Skeletal muscle cell (primary cell): ENCODE data around the gene ZDHHC14.
"Not testable (repeated sequence)": the region's sequence is repeated elsewhere in the genome, so short reads cannot be mapped to it uniquely, and the experiment has no call there.

Experiments used
- DNase-seq: peaks from one replicate; pipeline ENCODE4 v3.0.0-alpha.2; 2010; ENCODE audit warnings: low read depth
- H3K4me3 ChIP-seq: 2 replicates; pipeline ENCODE4 v1.5.1; 2011; ENCODE audit warnings: low read depth, mild to moderate bottlenecking, control low read depth, low read length, moderate library complexity

The ZDHHC14 gene

DNA sequence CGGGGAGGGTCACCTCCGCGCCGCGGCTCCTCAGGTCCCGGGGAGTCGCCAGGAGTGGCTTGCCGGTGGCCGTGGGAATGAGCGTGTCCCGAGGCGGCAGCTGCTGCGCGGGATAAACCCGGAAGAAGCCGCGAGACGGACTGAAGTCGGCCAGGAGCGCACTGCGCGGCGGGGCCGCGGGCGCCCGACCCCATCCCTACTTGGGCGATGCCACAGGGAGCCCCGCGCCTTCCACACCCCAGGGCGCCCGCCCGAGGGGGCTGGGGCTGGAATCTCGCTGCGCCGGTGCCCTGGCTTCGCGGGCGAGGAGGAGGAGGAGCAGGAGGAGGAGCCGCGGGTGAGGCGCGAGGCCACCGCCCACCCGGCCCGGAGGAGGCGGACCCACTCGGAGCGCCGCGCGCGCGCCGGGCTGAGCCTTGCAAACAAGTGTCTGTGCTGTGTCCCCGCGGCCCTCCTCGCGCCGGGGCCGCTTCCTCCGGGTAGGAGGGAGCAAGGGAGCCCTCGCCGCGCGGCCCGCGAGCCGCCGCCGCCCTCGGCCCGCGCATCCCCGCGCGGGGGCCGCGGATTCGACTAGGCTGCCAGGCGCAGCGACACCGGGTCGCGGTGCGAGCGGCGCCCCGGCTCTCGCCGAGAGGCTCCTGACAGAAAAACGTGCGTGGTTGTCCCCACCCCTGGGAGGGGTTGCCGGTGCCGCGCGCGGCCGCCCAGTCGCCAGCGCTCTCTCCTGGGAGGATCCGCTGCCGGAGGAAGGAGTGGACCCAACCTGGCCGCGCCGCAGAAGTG is at the start of gene ZDHHC14:
Gene ZDHHC14, plus strand, starts transcription at position 412 of the 783 bp plus-strand sequence.
- DNase-seq = peak; percentile 41
- peak within 1 kb of the TSS; percentile 93 for H3K4me3 ChIP-seq

DNA sequence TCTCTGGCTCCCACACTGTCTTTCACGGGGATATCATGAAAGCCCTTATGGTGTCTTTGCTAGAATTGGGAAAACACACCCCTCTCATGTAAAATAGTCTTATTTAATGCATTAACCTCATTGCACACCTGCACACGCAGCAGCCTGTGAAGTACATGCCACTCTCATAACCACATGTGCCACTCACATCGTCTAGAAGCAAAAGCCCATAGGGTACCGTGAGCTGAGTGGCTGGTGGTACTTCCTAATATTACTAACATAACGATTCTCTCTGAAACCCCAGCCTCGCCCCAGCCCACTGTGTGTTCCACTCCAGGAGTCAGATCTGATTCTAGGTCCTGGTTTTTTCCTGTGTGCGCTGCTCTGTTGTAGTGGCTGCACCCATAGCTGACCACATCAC is 48.2 kb upstream of the ZDHHC14 start:
- no peak for DNase-seq
- H3K4me3 ChIP-seq = no peak overlapping the region

DNA sequence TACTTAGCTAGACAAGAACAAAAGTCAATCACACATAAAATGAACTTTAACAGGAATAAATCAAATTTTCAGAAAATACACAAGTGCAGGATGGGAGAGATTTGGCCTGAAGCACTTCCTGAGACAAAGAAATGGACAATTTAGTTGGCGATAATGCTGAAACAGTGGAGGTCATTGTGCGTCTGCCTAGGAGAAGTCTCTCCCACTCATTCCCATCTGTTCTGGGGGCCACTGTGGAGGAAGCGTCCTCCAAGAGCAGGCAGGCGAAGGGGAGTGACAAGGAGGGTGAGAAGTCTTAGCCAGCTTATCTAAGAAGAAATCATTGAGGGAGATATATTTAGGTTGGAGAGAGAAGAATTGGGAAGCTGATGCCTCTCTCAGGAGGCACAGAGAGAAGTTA is 47.5 kb upstream of the ZDHHC14 start:
- H3K4me3 ChIP-seq = no peak overlapping the region
- DNase-seq = no peak

DNA sequence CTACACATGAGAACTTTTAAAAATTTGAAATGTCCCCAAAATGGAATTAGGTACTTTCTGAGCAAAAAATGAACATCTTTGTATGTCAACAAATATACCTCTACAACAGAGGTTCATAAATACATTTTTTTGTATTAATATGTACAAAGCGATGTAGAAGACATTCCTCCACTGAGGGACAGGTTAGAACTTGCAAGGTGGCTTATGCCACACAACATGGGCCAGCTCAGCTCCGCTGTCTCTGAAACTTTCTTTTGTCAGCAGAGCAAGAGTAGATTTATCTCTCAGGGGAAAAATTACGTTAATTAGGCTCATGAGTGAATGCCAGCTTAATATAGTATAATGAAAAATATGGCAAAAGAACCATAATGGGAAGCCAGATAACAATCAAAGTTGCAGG is 47.0 kb upstream of the ZDHHC14 start:
- H3K4me3 ChIP-seq = no peak overlapping the region
- DNase-seq = no peak

DNA sequence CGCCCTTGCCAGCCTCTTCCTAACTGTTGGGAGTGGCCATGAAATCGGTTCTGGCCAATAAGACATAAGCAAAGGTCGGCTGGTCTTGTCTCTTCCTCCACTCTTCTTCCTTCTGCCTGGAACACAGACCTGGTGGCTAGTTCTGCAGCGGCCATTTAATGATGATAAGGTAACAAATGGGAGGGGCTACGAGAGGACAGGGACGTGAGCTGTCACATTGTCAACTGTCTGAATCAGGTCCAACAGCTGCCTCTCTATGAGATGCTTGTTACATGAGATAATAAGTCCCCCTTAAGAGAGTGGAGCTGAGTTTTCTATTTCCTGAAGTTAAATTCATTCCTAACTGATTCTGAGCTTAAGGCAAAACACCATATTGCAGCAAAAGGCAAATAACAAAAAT is 45.2 kb upstream of the ZDHHC14 start:
- no peak for DNase-seq
- no peak overlapping the region for H3K4me3 ChIP-seq

DNA sequence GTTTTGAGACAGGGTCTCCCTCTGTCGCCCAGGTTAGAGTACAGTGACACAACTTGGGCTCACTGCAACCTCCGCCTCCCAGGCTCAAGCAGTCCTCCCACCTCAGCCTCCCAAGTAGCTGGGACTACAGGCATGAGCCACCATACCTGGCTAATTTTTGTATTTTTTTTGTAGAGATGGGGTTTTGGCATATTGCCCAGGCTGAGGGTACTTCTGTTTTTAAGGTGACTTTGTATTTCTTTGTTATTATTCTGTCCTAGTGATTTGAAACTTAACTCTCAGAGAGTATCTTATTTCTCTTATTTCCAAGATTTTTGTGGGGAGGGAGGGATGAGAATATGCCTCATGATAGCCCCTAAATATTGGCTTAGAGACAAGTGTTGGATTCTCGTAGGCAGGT is 43.7 kb upstream of the ZDHHC14 start:
- not testable (repeated sequence) for DNase-seq, H3K4me3 ChIP-seq

DNA sequence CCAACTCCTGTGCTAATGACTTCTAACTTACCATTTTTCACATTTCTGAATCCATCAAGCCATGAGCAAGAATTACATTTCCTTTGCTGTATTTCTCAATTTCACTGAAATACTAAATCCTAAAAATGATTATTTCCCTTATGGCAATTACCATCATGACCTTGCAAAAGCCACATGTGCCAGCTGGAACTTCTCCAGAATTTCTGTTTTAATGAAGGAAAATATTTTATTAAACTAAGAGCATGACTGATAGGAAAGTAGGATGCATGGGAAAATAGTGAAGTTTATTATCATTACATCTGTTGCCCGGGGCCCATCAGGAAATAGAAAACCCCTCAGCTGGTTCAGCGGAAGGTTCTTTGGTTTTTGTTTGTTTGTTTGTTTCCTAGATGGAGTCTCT is 43.2 kb upstream of the ZDHHC14 start:
- no peak for DNase-seq
- no peak overlapping the region for H3K4me3 ChIP-seq

DNA sequence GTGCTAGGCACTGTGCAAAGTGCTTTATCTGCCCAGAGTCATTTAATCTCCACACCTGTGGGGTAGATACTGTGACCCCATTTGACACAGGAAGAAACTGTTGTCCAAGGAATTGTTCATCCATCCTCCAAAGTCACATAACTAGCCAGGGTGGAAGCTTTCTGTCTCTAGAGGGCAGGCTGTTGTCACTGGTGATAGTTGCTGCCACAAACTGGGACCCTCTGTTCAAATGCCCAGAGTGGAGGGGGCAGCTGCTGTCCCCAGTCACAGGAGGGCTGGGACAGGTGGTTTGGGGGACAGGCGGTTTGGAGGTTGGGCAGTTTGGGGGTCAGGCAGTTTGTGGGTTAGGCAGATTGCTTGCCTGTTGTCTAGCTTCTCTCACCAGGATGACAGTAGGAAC is 41.6 kb upstream of the ZDHHC14 start:
- H3K4me3 ChIP-seq = no peak overlapping the region
- DNase-seq = no peak

DNA sequence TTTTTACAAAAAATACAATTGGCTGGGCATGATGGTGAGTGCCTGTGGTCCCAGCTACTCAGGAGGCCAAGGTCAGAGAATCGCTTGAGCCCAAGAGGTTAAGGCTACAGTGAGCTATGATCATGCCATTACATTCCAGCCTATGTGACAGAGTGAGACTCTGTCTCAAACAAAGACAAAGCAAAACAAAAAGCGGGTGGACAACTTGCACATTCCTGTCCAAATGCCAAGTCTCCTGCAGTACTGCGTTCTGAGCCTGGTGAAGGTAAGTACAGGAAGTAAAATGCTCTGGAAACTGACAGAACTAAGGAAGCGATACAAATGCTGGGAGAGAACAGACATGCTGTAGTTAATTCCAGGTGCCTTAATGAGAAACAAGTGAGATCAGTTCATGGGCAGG is 37.3 kb upstream of the ZDHHC14 start:
- H3K4me3 ChIP-seq = no peak overlapping the region
- no peak for DNase-seq

DNA sequence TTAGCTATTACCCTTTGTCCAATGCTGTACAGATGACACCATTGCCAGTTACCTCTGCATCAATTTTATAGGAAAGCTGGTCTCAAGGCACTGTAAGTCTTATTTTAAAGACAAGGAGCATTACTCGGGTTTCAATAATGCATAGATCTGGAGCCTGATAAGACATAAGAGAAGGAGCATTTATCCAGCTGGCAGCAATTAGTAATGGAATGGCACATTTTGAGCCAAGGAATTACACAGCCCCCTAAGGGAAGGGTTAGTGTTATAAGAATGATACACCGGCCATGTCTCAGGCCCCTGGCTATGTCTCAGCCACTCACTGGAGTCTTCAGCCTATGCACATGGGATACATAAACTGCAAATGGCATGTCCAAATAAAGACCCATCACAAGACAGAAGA is 34.6 kb upstream of the ZDHHC14 start:
- H3K4me3 ChIP-seq = no peak overlapping the region
- DNase-seq = no peak

DNA sequence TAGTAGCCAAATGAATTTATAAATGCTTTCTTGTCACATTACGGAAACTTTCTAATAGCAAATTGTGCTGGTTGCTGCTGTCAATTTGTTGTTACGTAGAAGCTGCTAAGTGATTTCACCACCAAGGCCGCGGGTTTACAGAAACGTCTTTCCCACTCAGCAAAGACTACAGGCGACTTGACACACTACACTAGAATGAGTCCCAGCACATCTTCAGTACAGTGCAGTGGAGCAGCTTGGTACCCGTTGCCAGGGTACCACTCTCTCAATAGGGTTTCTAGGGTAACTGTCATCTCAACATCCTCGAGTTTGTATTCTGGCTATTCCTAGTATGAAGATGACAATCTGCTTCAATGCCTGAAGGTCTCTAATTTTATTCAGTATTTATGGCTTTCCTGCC is 22.7 kb upstream of the ZDHHC14 start:
- DNase-seq = no peak
- no peak overlapping the region for H3K4me3 ChIP-seq

DNA sequence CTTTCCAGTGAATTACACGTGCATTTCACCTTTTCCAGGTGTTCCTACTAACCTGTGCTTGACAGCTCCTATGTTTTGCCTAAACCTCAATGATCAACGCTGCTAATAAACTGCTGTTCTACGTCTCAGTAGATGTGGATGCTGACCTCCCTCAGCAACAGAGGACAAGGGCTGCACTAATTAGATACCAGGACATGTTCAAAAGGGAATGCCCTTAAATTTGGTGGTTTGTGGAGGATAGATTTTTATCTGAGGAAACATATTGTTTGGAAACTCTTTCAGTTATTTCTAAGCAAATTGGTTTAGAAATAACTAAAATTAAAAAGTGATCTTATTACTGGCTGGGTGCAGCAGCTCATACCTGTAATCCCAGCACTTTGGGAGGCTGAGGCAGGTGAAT is 19.1 kb upstream of the ZDHHC14 start:
- H3K4me3 ChIP-seq = no peak overlapping the region
- no peak for DNase-seq

DNA sequence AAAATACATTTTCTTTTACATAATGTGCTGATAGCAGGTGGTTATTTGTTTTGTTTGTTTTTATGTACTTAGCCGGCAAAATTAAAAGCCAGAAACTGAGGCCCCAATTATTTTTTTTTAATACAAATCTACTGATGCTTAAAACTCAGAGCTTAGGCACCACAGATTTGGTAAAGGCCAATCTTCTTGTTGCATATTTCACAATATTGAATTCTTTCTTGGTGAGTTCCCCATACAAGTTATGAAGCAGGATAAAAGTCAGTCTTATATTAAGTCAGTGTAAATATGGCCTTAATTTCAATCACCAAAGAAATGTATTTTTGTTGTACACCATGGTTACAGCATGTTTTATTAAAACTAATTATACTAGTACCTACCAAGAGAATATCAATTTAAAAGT is 16.3 kb upstream of the ZDHHC14 start:
- no peak for DNase-seq
- H3K4me3 ChIP-seq = no peak overlapping the region

DNA sequence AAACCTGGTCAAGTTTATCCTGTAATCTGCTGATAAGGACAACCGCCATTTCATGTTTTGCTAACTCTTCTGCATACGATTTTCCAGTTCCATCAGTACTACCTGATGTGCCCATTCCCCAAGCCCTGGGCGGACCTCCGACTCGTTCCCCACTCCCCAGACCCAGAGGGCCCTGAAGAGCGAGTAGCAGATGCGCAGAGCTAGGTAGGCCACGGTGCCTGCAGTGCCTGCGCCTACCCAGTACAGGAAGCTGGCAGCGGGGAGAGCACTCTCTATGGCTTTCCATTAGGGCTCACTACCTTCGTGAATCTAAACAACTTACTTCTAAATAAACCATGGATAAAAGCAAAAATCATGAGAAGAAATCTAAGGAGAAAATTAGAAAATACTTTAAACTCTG is 14.3 kb upstream of the ZDHHC14 start:
- no peak for DNase-seq
- H3K4me3 ChIP-seq = no peak overlapping the region

DNA sequence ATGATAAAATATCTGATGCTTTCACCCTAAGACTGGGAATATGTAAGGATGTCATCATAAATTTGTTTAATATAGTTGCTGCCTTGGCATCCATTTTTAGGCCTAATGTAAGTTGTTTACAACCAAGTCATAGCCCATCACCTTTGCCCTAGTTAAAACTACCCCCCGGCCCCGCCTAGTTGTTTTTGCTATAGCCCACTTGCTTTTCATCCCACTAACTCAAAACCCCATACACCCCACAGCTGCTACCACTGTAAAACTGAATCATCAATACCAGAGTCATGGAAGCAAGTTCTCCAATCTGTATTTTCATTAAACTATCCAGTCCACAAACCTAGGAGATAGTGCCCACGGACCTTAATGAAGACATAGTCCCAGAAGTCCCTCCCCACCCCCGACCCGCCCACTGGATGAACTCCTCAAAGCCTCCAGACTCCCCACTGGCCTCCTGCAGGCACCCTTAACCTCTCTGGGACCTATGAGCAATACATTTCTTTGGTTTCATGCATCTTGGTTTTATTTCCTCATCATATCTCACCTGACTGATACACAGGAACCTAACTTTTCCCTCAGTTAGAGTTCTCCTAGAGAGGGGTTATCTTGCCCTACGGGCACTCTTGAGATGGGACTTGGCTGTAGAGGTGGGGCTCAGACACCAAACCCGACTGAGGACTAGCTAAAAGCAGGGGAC is 12.5 kb upstream of the ZDHHC14 start:
- H3K4me3 ChIP-seq = no peak overlapping the region
- DNase-seq = no peak

DNA sequence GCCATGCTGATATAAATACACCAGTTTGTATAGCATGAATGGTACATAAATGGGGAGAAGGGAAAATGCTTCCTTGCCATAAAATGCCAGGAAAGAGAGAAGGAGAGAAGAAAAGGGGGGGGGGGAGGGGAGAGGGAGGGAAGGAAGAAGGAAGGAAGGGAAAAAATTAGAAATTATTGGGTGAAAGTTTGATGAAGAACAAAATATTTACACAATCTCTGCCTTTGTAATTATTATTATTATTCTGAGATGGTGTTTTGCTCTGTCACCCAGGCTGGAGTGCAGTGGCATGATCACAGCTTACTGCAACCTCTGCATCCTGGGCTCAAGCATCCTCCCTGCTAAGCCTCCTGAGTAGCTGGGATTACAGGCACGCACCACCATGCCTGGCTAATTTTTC is 10.2 kb upstream of the ZDHHC14 start:
- no peak overlapping the region for H3K4me3 ChIP-seq

DNA sequence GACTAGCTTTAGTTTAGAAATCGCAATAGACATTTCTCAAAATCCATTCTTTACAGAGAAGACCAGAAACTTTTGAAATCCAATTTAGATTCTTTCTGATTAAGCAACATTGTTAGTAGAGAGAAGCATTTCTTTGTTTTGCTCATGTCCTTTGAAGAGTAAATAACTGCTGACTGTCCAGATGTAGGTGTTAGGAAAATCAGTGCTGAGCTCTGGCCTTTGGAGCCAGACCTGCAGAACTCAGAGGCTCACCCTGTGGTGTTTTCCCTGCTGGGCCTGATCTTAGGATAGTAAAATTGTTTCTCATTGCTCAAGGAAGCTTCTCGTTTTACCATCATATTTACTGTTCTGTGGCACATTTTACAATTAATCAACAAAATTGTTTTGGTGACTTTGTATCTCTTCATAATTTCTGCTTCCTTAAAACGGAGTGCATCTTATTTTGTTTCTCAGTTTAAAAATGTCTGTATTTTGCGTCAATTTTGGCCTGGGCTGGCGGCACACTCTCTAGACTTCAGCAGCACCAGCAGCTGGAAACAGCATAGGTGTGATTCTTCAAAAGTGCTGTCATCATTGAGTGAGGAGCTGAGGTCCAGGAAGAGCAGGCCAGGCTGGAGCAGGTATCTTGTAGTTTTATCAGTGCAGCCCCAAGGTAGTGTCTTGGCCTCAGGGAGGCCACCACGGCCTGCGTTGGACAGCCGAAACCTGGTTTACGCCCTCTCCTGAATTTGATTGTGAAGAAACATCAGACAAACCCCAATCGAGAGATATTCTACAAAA is 8.3 kb upstream of the ZDHHC14 start:
- no peak for DNase-seq
- no peak overlapping the region for H3K4me3 ChIP-seq

More for the DNA sequence above, 10.2 kb upstream of the ZDHHC14 start:
- no peak for DNase-seq

DNA sequence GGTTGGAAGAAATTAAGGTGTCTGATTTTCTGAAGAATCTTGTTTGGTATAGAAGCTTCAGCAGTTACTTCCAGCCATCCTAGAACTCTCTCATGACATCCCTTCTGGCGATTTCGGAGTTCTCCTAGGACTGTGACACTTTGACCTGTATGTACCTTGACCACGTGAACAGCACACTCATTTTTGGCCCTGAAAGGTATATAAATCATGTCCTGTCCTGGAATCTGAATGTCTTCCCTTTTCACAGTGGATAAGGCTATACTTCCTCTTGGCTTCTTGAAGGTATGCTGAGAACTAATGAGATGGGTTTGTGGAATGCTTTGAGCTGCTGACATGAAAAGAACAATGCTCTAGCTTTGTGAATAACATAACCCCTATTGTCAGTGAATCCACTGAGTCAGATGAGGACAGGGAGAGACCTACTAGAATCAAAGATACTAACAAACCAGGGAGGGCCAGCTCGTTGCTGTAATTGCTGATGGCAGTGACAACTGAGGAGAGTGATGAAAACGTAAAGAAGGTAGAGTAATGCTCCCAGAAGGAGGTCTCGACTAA is 6.0 kb upstream of the ZDHHC14 start:
- no peak for DNase-seq
- H3K4me3 ChIP-seq = no peak overlapping the region

DNA sequence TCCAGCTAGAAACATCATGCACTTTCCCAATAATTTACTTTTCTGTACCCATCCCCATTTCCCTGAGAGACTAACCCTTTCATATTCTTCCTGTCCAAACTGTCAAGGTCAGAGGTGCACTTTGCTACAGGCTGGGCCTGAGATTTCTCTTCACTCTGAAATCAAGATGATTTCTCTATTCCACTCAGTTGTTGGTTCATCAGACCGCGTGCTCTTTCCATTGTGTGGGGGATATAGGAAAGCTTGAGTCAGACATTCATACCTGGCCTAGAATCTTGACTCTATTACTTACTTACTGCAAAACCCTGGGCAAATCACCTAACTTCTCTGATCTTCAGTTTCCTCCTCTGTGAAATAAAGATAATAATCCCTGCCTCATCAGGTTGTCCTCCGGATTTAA is 4.7 kb upstream of the ZDHHC14 start:
- no peak overlapping the region for H3K4me3 ChIP-seq
- DNase-seq = no peak

DNA sequence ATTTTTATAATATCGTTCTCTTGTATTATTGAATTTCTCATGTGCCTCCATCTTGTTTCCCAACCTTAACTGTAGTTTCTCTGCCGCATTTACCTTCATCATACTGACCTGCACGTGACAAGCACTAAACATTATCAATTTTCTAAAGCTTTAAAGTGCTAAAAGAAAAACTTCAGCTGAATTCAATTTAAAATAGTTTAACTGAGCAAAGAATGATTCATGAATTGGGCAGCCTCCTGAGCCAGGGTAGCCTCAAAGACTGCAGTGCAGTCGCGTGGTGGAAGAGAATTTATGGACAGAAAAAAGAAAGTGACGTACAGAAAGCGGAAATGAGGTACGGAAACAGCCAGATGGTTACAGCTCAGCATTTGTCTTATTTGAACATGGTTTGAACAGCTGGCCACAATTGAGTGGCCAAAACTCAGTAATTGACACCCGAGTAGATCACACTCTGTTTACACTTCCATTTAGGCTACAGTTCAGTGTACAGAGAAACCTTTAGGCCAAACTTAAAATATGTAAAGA is 4.2 kb upstream of the ZDHHC14 start:
- no peak for DNase-seq
- H3K4me3 ChIP-seq = no peak overlapping the region
